ENCODE results near the gene EML1. TPM values are rescaled to one million over a fixed set of nuclear protein-coding genes. Genes with fewer than 3 reads are reported as not detected.

The EML1 gene
- total RNA-seq: 19.1 and 21.5 TPM in 2 replicates

GRCh38 chr14:99793213-99794150, at the start of gene EML1:
Gene EML1 (plus strand): TSS chr14:99793413. CDS start chr14:99793477, 64 bp downstream.

Other genes with a start within 250 kb of the EML1 start
- 2.4 and 3.0 TPM in 2 replicates for gene CCDC85C, start 189.2 kb upstream of the EML1 start, total RNA-seq
- 3.9 and 6.6 TPM in 2 replicates for gene HHIPL1, start 148.3 kb upstream of the EML1 start, total RNA-seq
- gene CYP46A1, start 109.1 kb upstream of the EML1 start, total RNA-seq: 0.19 and 0.54 TPM in 2 replicates

Measured in cardiac ventricle fibroblast (primary cell).